ENCODE measurements around the gene SUPT5H.
"Not testable (repeated sequence)": the region's sequence is repeated elsewhere in the genome, so short reads cannot be mapped to it uniquely, and the experiment has no call there.

SUPT5H gene

GRCh38 chr19:39479319-39479801, 34.0 kb downstream of the SUPT5H start:
- H3K9ac ChIP-seq (ENCODE audit: low read depth, low read length) = not testable (repeated sequence)
- H3K36me3 ChIP-seq (ENCODE audit: insufficient read depth, low read length) = peaks cover 11% of the 10 kb centered on the region

GRCh38 chr19:39479916-39480315, 34.5 kb downstream of the SUPT5H start:
- peaks cover 5% of the 10 kb centered on the region; the same call in 1 of the 2 replicates for H3K36me3 ChIP-seq (ENCODE audit: insufficient read depth, low read length)
- H3K9ac ChIP-seq (ENCODE audit: low read depth, low read length) = peak overlapping the region; percentile 96; the same call in 1 of the 2 replicates
- H3K4me1 ChIP-seq (ENCODE audit: insufficient read depth, low read length) = 0 out of 2 replicates have a peak, but pooled peaks cover 5% of the 10 kb centered on the region
- H3K9me3 ChIP-seq (ENCODE audit: control insufficient read depth, insufficient read depth, low read length) = no peaks in the 10 kb centered on the region

More at GRCh38 chr19:39479319-39479801, 34.0 kb downstream of the SUPT5H start:
- not testable (repeated sequence) for H3K4me1 ChIP-seq (ENCODE audit: insufficient read depth, low read length); H3K9me3 ChIP-seq (ENCODE audit: control insufficient read depth, insufficient read depth, low read length)

- 0 out of 2 replicates have a peak, but pooled peaks cover 5% of the 10 kb centered on the region for H3K4me1 ChIP-seq (ENCODE audit: insufficient read depth, low read length)
- peaks cover 5% of the 10 kb centered on the region; the same call in 1 of the 2 replicates for H3K36me3 ChIP-seq (ENCODE audit: insufficient read depth, low read length)
- no peaks in the 10 kb centered on the region for H3K9me3 ChIP-seq (ENCODE audit: control insufficient read depth, insufficient read depth, low read length)
- H3K9ac ChIP-seq (ENCODE audit: low read depth, low read length) = peak within 1 kb of the TSS; percentile 96
Observed at GRCh38 chr19:39480337-39481228, 35.2 kb downstream of the SUPT5H start, which contains the start of gene TIMM50. Gene TIMM50 (plus strand): TSS chr19:39480838. CDS start chr19:39480854, 16 bp downstream.

- Histone ChIP-seq H3K9ac (ENCODE audit: low read depth, low read length) (peak overlapping the region; percentile 96), H3K36me3 (ENCODE audit: insufficient read depth, low read length) (peaks cover 3% of the 10 kb centered on the region; the same call in 1 of the 2 replicates), H3K9me3 (ENCODE audit: control insufficient read depth, insufficient read depth, low read length) (no peaks in the 10 kb centered on the region), H3K4me1 (ENCODE audit: insufficient read depth, low read length) (0 out of 2 replicates have a peak, but pooled peaks cover 5% of the 10 kb centered on the region)
Observed at GRCh38 chr19:39481229-39481545, 35.8 kb downstream of the SUPT5H start.

GRCh38 chr19:39481676-39482075, 36.3 kb downstream of the SUPT5H start:
- Histone ChIP-seq H3K36me3 (ENCODE audit: insufficient read depth, low read length) (no peaks in the 10 kb centered on the region), H3K9me3 (ENCODE audit: control insufficient read depth, insufficient read depth, low read length) (no peaks in the 10 kb centered on the region), H3K9ac (ENCODE audit: low read depth, low read length) (peak overlapping the region; percentile 96), H3K4me1 (ENCODE audit: insufficient read depth, low read length) (0 out of 2 replicates have a peak, but pooled peaks cover 5% of the 10 kb centered on the region)

GRCh38 chr19:39483141-39483540, 37.8 kb downstream of the SUPT5H start:
- no peaks in the 10 kb centered on the region for H3K9me3 ChIP-seq (ENCODE audit: control insufficient read depth, insufficient read depth, low read length)
- H3K9ac ChIP-seq (ENCODE audit: low read depth, low read length) = no peak overlapping the region
- H3K4me1 ChIP-seq (ENCODE audit: insufficient read depth, low read length) = 0 out of 2 replicates have a peak, but pooled peaks cover 5% of the 10 kb centered on the region
- peaks cover 7% of the 10 kb centered on the region; the same call in 1 of the 2 replicates for H3K36me3 ChIP-seq (ENCODE audit: insufficient read depth, low read length)

- Histone ChIP-seq H3K36me3 (ENCODE audit: insufficient read depth, low read length) (peaks cover 17% of the 10 kb centered on the region), H3K9ac (ENCODE audit: low read depth, low read length) (no peak overlapping the region), H3K9me3 (ENCODE audit: control insufficient read depth, insufficient read depth, low read length) (no peaks in the 10 kb centered on the region), H3K4me1 (ENCODE audit: insufficient read depth, low read length) (0 out of 2 replicates have a peak, but pooled peaks cover 5% of the 10 kb centered on the region)
Observed at GRCh38 chr19:39489756-39490155, 44.4 kb downstream of the SUPT5H start.

- Histone ChIP-seq H3K9ac (ENCODE audit: low read depth, low read length) (no peak overlapping the region), H3K36me3 (ENCODE audit: insufficient read depth, low read length) (peaks cover 13% of the 10 kb centered on the region), H3K4me1 (ENCODE audit: insufficient read depth, low read length) (peaks cover 5% of the 10 kb centered on the region; the same call in 1 of the 2 replicates), H3K9me3 (ENCODE audit: control insufficient read depth, insufficient read depth, low read length) (no peaks in the 10 kb centered on the region)
Observed at GRCh38 chr19:39492225-39492624, 46.8 kb downstream of the SUPT5H start.

- H3K9me3 ChIP-seq (ENCODE audit: control insufficient read depth, insufficient read depth, low read length) = no peaks in the 10 kb centered on the region
Observed at GRCh38 chr19:39492788-39493187, 47.4 kb downstream of the SUPT5H start.

GRCh38 chr19:39494661-39495060, 49.3 kb downstream of the SUPT5H start:
- Histone ChIP-seq H3K9me3 (ENCODE audit: control insufficient read depth, insufficient read depth, low read length) (no peaks in the 10 kb centered on the region), H3K4me1 (ENCODE audit: insufficient read depth, low read length) (peaks cover 8% of the 10 kb centered on the region; the same call in 1 of the 2 replicates), H3K9ac (ENCODE audit: low read depth, low read length) (no peak overlapping the region), H3K36me3 (ENCODE audit: insufficient read depth, low read length) (peaks cover 6% of the 10 kb centered on the region; the same call in 1 of the 2 replicates)

More at GRCh38 chr19:39492788-39493187, 47.4 kb downstream of the SUPT5H start:
- Histone ChIP-seq H3K4me1 (ENCODE audit: insufficient read depth, low read length) (peaks cover 8% of the 10 kb centered on the region; the same call in 1 of the 2 replicates), H3K9ac (ENCODE audit: low read depth, low read length) (peak overlapping the region; percentile 11; the same call in 1 of the 2 replicates), H3K36me3 (ENCODE audit: insufficient read depth, low read length) (peaks cover 12% of the 10 kb centered on the region)

GRCh38 chr19:39496063-39496462, 50.7 kb downstream of the SUPT5H start:
- Histone ChIP-seq H3K4me1 (ENCODE audit: insufficient read depth, low read length) (peaks cover 8% of the 10 kb centered on the region; the same call in 1 of the 2 replicates), H3K9ac (ENCODE audit: low read depth, low read length) (no peak overlapping the region), H3K36me3 (ENCODE audit: insufficient read depth, low read length) (no peaks in the 10 kb centered on the region; the same call in 1 of the 2 replicates), H3K9me3 (ENCODE audit: control insufficient read depth, insufficient read depth, low read length) (no peaks in the 10 kb centered on the region)

GRCh38 chr19:39497701-39497995, 52.3 kb downstream of the SUPT5H start:
- peak overlapping the region; percentile 65 for H3K9ac ChIP-seq (ENCODE audit: low read depth, low read length)
- H3K4me1 ChIP-seq (ENCODE audit: insufficient read depth, low read length) = peaks cover 8% of the 10 kb centered on the region; the same call in 1 of the 2 replicates
- H3K36me3 ChIP-seq (ENCODE audit: insufficient read depth, low read length) = no peaks in the 10 kb centered on the region
- no peaks in the 10 kb centered on the region for H3K9me3 ChIP-seq (ENCODE audit: control insufficient read depth, insufficient read depth, low read length)

GRCh38 chr19:39497996-39498797, 52.8 kb downstream of the SUPT5H start:
- Histone ChIP-seq H3K4me1 (ENCODE audit: insufficient read depth, low read length) (peaks cover 3% of the 10 kb centered on the region; the same call in 1 of the 2 replicates), H3K9me3 (ENCODE audit: control insufficient read depth, insufficient read depth, low read length) (no peaks in the 10 kb centered on the region), H3K36me3 (ENCODE audit: insufficient read depth, low read length) (no peaks in the 10 kb centered on the region), H3K9ac (ENCODE audit: low read depth, low read length) (peak overlapping the region; percentile 65)
